Left lung (tissue), 10 donors: ENCODE data around the gene CYP11A1. TPM values are rescaled to one million over a fixed set of nuclear protein-coding genes. Genes with fewer than 3 reads are reported as not detected.

Source experiments
- ATAC-seq: fragments of 200-7000 bp; cut with Tn5 transposase; one replicate; pipeline ENCODE4 v1.9.1; 2020; ENCODE audit warnings: moderate library complexity
- DNase-seq, 4 donors: peaks; one replicate each; pipeline ENCODE4 v3.0.0-alpha.2; 2013 to 2020
- H3K27ac ChIP-seq, 2 donors: fragments of 200-600 bp; sonication (generic) in 1 of 2; one replicate each; pipeline versions ENCODE4 v1.5.0 to v1.8.0; 2020 to 2021
- H3K27me3 ChIP-seq, 2 donors: fragments of 200-600 bp; sonication (generic) in 1 of 2; one replicate each; pipeline versions ENCODE4 v1.5.0 to v1.8.0; 2020 to 2021
- H3K36me3 ChIP-seq, 2 donors: fragments of 200-600 bp; sonication (generic) in 1 of 2; one replicate each; pipeline versions ENCODE4 v1.5.0 to v1.8.0; 2020 to 2021
- H3K4me1 ChIP-seq, 2 donors: fragments of 200-600 bp; one replicate each; pipeline ENCODE4 v1.8.0; 2021
- H3K4me3 ChIP-seq, 2 donors: fragments of 200-600 bp; sonication (generic) in 1 of 2; one replicate each; pipeline versions ENCODE4 v1.5.0 to v1.8.0; 2020 to 2021; ENCODE audit warnings: mild to moderate bottlenecking in 1 of 2
- H3K9me3 ChIP-seq, 2 donors: fragments of 200-600 bp; sonication (generic) in 1 of 2; one replicate each; pipeline versions ENCODE4 v1.5.0 to v1.8.0; 2020 to 2021
- intact Hi-C, 2 donors: fragments of 100-400 bp; cut with DNase I; formaldehyde crosslinking; loops; one replicate each; pipeline versions ENCODE4 v1.11.2 to v1.14.2; 2022
- polyA plus RNA-seq, 6 donors: library from polyadenylated mRNA; unstranded; fragments of 120-200 nt; gene quantifications; one replicate each; pipeline ENCODE4 v1.2.1, GENCODE V29; 2013; ENCODE audit not compliant: insufficient read length in 6 of 6
- total RNA-seq, 2 donors: library from RNA; stranded (reverse); fragmentation: NEBNext Ultra II Directional; extraction: Animal tissue kit (Norgen Biotek cat#: 25700); gene quantifications; one replicate each; pipeline ENCODE4 v1.2.1, GENCODE V29; 2021
- TF ChIP-seq, protein P1 (sequence below), 2 donors: fragments of 200-600 bp; sonication (generic) in 1 of 2; IDR thresholded peaks; one replicate each; pipeline versions ENCODE4 v1.5.0 to v1.8.0; 2021; ENCODE audit warnings: antibody characterized with exemption in 2 of 2
- donor health status: DM: no; HTN: yes; CAD: no.
- donor health status: DM: no; HTN: no; CAD: no.

CYP11A1 gene
- total and polyA plus RNA-seq, 8 donors = 0.34 to 1.3 (median 0.61) TPM

DNA sequence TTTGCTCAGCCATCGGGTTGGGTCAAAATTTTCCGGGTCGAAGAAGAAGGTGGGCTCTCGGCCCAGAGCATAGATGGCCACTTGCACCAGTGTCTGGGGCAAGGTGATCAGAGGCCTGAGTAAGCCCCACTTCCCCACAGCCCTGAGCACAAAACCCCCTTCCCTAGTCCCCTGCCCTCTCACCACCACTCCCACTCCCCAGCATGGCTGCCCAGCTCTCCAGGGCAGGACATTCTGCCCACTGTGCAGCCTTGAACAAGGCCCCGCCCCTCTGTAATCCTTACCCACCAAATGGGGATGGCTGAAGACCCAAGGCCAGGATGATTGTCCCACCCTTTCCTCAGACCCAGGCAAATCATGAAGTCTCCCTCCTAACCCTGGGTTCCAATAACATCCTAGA, 28.8 kb downstream of the CYP11A1 start:
- no peaks in the 10 kb centered on the region for H3K36me3 ChIP-seq
- no peak for ATAC-seq
- H3K4me3 ChIP-seq = no peak overlapping the region
- no peak for DNase-seq
- peaks cover 0 to 9% of the 10 kb centered on the region in 2 donors for H3K4me1 ChIP-seq
- H3K9me3 ChIP-seq = no peaks in the 10 kb centered on the region
- H3K27ac ChIP-seq = no peak overlapping the region
- intact Hi-C loops = no loop called here
- TF ChIP-seq, protein P1, sequence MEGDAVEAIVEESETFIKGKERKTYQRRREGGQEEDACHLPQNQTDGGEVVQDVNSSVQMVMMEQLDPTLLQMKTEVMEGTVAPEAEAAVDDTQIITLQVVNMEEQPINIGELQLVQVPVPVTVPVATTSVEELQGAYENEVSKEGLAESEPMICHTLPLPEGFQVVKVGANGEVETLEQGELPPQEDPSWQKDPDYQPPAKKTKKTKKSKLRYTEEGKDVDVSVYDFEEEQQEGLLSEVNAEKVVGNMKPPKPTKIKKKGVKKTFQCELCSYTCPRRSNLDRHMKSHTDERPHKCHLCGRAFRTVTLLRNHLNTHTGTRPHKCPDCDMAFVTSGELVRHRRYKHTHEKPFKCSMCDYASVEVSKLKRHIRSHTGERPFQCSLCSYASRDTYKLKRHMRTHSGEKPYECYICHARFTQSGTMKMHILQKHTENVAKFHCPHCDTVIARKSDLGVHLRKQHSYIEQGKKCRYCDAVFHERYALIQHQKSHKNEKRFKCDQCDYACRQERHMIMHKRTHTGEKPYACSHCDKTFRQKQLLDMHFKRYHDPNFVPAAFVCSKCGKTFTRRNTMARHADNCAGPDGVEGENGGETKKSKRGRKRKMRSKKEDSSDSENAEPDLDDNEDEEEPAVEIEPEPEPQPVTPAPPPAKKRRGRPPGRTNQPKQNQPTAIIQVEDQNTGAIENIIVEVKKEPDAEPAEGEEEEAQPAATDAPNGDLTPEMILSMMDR (IDR thresholded peaks at IDR 0.05) = no peak
- no peaks in the 10 kb centered on the region for H3K27me3 ChIP-seq

DNA sequence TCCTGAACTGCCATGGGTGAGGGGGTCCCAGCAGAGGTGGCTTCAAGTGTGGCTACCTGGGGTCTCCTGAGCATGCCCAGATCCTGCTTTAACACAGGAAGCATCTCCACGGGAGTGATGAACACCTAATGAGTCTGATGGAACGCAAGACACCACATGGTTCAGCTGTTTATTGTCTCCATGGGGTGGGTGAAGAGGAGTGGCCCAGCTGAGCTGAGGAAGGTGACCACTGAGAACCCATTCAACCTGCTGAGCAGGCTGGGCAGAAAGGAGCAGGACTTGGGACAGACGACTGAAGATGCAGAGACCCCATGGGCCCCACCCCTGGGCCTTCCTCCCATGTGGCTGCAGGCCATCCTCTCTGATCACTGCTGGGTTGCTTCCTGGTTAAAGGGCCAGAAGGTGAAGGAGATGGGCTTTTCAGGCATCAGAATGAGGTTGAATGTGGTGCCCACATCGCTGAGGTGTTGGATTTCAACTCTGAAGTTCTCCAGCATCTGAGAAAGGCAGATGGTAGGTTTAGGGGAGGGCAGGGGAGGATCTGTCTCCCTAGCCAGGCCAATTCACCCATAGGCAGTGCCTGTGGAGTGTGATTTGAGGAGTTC, 29.7 kb downstream of the CYP11A1 start:
- no peak for DNase-seq
- H3K36me3 ChIP-seq = no peaks in the 10 kb centered on the region
- no peak for ATAC-seq
- H3K27me3 ChIP-seq = no peaks in the 10 kb centered on the region
- no peaks in the 10 kb centered on the region for H3K9me3 ChIP-seq
- intact Hi-C loops = no loop called here
- no peak overlapping the region for H3K4me3 ChIP-seq
- TF ChIP-seq, protein P1 (IDR thresholded peaks at IDR 0.05) = no peak
- H3K4me1 ChIP-seq = peaks cover 0 to 9% of the 10 kb centered on the region in 2 donors
- no peak overlapping the region for H3K27ac ChIP-seq

DNA sequence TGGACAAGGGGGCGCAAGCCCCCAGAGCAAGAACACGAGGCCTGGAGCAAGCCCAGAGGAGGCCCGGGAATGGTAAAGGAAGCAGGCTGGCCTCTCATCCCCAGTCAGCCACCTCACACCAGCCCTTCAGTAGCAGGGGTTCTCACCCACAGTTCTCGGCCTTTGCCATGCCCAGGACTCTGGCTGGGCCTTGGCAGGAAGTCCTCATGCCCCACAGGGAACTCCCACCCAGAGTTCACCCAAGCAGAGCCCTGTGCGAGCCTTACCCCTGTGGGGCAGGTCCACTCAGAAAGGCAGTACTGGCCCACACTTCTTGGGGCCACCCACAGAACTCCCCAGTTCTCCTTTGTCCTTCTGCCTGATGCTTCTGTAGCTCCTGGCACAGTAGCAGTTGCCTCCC, 30.3 kb downstream of the CYP11A1 start:
- H3K27me3 ChIP-seq = no peaks in the 10 kb centered on the region
- intact Hi-C loops = no loop called here
- DNase-seq (no peak), ATAC-seq (no peak)
- H3K36me3 ChIP-seq = no peaks in the 10 kb centered on the region
- H3K9me3 ChIP-seq = no peaks in the 10 kb centered on the region
- TF ChIP-seq, protein P1 (IDR thresholded peaks at IDR 0.05) = no peak
- no peak overlapping the region for H3K27ac ChIP-seq
- peaks cover 0 to 9% of the 10 kb centered on the region in 2 donors for H3K4me1 ChIP-seq
- no peak overlapping the region for H3K4me3 ChIP-seq

DNA sequence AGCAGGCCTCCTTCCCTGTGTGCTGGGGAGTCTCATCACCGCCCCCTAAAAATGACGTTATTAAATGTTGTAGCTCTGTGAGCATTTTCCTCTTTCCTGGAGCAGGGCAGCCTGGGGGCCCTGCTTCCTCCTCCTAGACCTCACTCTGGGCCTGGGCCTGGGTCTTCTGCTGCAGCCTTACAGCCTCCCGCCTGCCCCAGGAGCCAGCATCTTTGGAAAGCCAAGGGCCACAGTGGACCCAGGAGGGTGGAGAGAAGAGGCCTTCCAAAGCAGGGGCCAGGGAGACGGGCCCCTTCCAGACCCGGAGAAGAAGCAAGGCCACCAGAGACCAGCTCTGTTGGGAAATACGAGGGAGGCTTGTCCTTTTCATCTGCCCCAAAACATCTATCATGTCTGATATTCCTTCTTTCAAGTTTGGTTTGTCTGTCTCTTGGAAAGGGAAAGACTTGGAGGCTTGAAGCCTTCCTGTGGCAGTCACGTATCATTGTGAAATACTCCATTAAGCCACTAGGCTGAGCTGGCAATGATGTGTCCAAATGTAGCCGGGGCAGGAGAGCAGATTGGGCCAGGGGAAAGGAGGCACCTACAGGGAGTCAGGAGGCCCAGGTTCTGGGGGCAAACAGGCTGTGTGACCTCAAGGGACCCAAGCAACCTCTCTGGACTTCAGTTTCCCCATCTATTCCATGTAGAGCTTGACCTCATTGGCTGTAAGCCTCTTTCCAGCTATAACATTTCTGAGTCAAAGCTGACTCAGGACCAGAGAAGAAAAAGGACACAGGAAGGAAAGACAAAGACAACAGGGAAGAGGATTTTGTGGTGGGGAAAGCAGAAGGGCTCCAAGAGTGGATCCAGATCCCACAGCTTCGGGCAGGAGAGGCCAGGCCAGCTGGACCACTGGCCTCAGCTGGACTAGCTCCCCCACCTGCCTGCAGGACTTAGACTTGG, 31.1 kb downstream of the CYP11A1 start:
- TF ChIP-seq, protein P1 (IDR thresholded peaks at IDR 0.05) = no peak
- no peaks in the 10 kb centered on the region for H3K9me3 ChIP-seq
- no peak overlapping the region for H3K27ac ChIP-seq
- H3K27me3 ChIP-seq = no peaks in the 10 kb centered on the region
- ATAC-seq = no peak
- H3K4me3 ChIP-seq = no peak overlapping the region
- DNase-seq = no peak
- H3K4me1 ChIP-seq = peaks cover 0 to 9% of the 10 kb centered on the region in 2 donors
- intact Hi-C loops = no loop called here
- no peaks in the 10 kb centered on the region for H3K36me3 ChIP-seq

DNA sequence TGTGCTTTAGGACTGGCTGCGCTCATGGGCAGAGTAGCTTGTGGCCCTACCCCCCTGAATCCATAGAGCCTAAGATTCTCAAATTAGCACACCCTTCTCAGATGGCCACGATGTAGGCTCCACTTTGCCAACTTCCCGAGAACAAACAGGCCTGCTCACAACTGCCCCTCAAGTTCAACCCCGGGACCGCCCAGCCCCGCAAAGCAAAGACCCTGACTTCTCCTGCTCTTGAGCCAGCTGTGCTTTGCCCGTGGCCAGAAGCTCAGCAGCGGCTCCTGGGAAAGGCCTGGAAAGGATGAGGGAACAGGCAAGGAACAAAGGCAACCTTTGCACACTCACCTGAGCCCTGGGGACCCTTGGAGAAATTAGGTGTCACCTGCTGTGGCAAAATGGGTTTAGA, 32.0 kb downstream of the CYP11A1 start:
- ATAC-seq = no peak
- DNase-seq = no peak
- TF ChIP-seq, protein P1 (IDR thresholded peaks at IDR 0.05) = no peak
- peaks cover 0 to 9% of the 10 kb centered on the region in 2 donors for H3K4me1 ChIP-seq
- H3K27me3 ChIP-seq = no peaks in the 10 kb centered on the region
- H3K27ac ChIP-seq = no peak overlapping the region
- intact Hi-C loops = no loop called here
- H3K4me3 ChIP-seq = no peak overlapping the region
- no peaks in the 10 kb centered on the region for H3K9me3 ChIP-seq
- no peaks in the 10 kb centered on the region for H3K36me3 ChIP-seq
